Naive B cell (primary cell): Measurements from ENCODE around the gene EFHC1. TPM values are rescaled to one million over a fixed set of nuclear protein-coding genes. Genes with fewer than 3 reads are reported as not detected.

Source experiments
- ATAC-seq, 2 donors: fragments of 150-1000 bp; cut with Tn5 transposase; 2 replicates each; pipeline ENCODE4 v1.10.0; 2021; ENCODE audit warnings: low read depth in 2 of 2, mild to moderate bottlenecking in 2 of 2, moderate library complexity in 2 of 2
- DNase-seq: peaks from one replicate; pipeline ENCODE4 v3.0.0; 2022
- H3K27ac Mint-ChIP-seq, 6 donors: one replicate each; pipeline ENCODE4 v1.8.0; 2020 to 2022; ENCODE audit warnings: mild to moderate bottlenecking in 6 of 6, mixed read lengths in 6 of 6, moderate library complexity in 5 of 6, inconsistent platforms in 2 of 6
- H3K27me3 Mint-ChIP-seq, 3 donors: one replicate each; pipeline ENCODE4 v1.8.0; 2021 to 2022; ENCODE audit warnings: mixed read lengths in 3 of 3, mild to moderate bottlenecking in 1 of 3
- H3K36me3 Mint-ChIP-seq, 2 donors: one replicate each; pipeline ENCODE4 v1.8.0; 2020 to 2022; ENCODE audit warnings: mixed read lengths in 2 of 2, inconsistent platforms in 1 of 2, mild to moderate bottlenecking in 1 of 2
- H3K4me1 Mint-ChIP-seq, 3 donors: one replicate each; pipeline ENCODE4 v1.8.0; 2020 to 2022; ENCODE audit warnings: mixed read lengths in 3 of 3, inconsistent platforms in 1 of 3, mild to moderate bottlenecking in 1 of 3, moderate library complexity in 1 of 3
- H3K4me3 Mint-ChIP-seq, 8 donors: one replicate each; pipeline ENCODE4 v1.8.0; 2020 to 2022; ENCODE audit warnings: mild to moderate bottlenecking in 8 of 8, mixed read lengths in 8 of 8, moderate library complexity in 8 of 8, inconsistent platforms in 2 of 8
- H3K9me3 Mint-ChIP-seq, 7 donors: one replicate each; pipeline ENCODE4 v1.8.0; 2020 to 2022; ENCODE audit warnings: mixed read lengths in 7 of 7, mild to moderate bottlenecking in 5 of 7, inconsistent platforms in 2 of 7, moderate library complexity in 1 of 7
- polyA plus RNA-seq, 6 donors: library from polyadenylated mRNA; unstranded; fragments of 300-500 nt; fragmentation: Illumina TruSeq; gene quantifications; one replicate each; pipeline ENCODE4 v1.2.3, GENCODE V29; 2021; ENCODE audit warnings: low read depth in 6 of 6

EFHC1 gene
- polyA plus RNA-seq, 6 donors from 2014 or later, result 4.1 to 27.2 (median 8.4) TPM

GRCh38 chr6:52513464-52513863 is 93.3 kb downstream of the EFHC1 start:
- H3K9me3 Mint-ChIP-seq, result no peaks in the 10 kb centered on the region
- DNase-seq (no peak), ATAC-seq (no peak)
- peak overlapping the region in 1 of 6 donors; percentile 44 for H3K27ac Mint-ChIP-seq
- peaks cover 33 to 45% of the 10 kb centered on the region in 2 donors for H3K36me3 Mint-ChIP-seq
- no peak overlapping the region for H3K4me3 Mint-ChIP-seq
- peaks cover 0 to 8% (median 4%) of the 10 kb centered on the region in 3 donors for H3K4me1 Mint-ChIP-seq
- no peaks in the 10 kb centered on the region for H3K27me3 Mint-ChIP-seq

- Mint-ChIP-seq H3K27me3 (no peaks in the 10 kb centered on the region), H3K9me3 (no peaks in the 10 kb centered on the region), H3K36me3 (peaks cover 31 to 45% of the 10 kb centered on the region in 2 donors), H3K4me1 (peaks cover 0 to 8% (median 5%) of the 10 kb centered on the region in 3 donors), H3K4me3 (no peak overlapping the region), H3K27ac (no peak overlapping the region)
- ATAC-seq, result no peak
- DNase-seq, result no peak
These were observed 93.8 kb downstream of the EFHC1 start for GRCh38 chr6:52513896-52514295.

- H3K9me3 Mint-ChIP-seq, result no peaks in the 10 kb centered on the region
- DNase-seq, result no peak
- no peak overlapping the region for H3K4me3 Mint-ChIP-seq
- no peak overlapping the region for H3K27ac Mint-ChIP-seq
- peaks cover 0 to 9% (median 8%) of the 10 kb centered on the region in 3 donors for H3K4me1 Mint-ChIP-seq
- no peaks in the 10 kb centered on the region for H3K27me3 Mint-ChIP-seq
- ATAC-seq, result no peak
- H3K36me3 Mint-ChIP-seq, result peaks cover 31 to 45% of the 10 kb centered on the region in 2 donors
These were observed 94.4 kb downstream of the EFHC1 start for GRCh38 chr6:52514514-52514913.

- no peaks in the 10 kb centered on the region for H3K9me3 Mint-ChIP-seq
- peaks cover 0 to 9% (median 8%) of the 10 kb centered on the region in 3 donors for H3K4me1 Mint-ChIP-seq
- peaks cover 31 to 45% of the 10 kb centered on the region in 2 donors for H3K36me3 Mint-ChIP-seq
- no peak for ATAC-seq
- no peaks in the 10 kb centered on the region for H3K27me3 Mint-ChIP-seq
- DNase-seq, result no peak
- H3K27ac Mint-ChIP-seq, result no peak overlapping the region
- no peak overlapping the region for H3K4me3 Mint-ChIP-seq
These were observed 95.2 kb downstream of the EFHC1 start for GRCh38 chr6:52515219-52515960.

- Mint-ChIP-seq H3K27me3 (no peaks in the 10 kb centered on the region), H3K36me3 (peaks cover 31 to 39% of the 10 kb centered on the region in 2 donors), H3K4me1 (peaks cover 0 to 9% (median 8%) of the 10 kb centered on the region in 3 donors), H3K4me3 (no peak overlapping the region), H3K9me3 (no peaks in the 10 kb centered on the region), H3K27ac (peak overlapping the region in 1 of 6 donors; percentile 19)
- ATAC-seq, result no peak
- no peak for DNase-seq
These were observed 96.1 kb downstream of the EFHC1 start for GRCh38 chr6:52516269-52516668.

GRCh38 chr6:52516943-52517342 is 96.8 kb downstream of the EFHC1 start:
- peak overlapping the region in 2 of 6 donors; percentile 17 to 26 for H3K27ac Mint-ChIP-seq
- DNase-seq (no peak), ATAC-seq (no peak)
- peaks cover 31 to 39% of the 10 kb centered on the region in 2 donors for H3K36me3 Mint-ChIP-seq
- H3K27me3 Mint-ChIP-seq, result no peaks in the 10 kb centered on the region
- H3K4me1 Mint-ChIP-seq, result peaks cover 0 to 9% (median 8%) of the 10 kb centered on the region in 3 donors
- no peak overlapping the region for H3K4me3 Mint-ChIP-seq
- no peaks in the 10 kb centered on the region for H3K9me3 Mint-ChIP-seq

GRCh38 chr6:52517502-52518278 is 97.5 kb downstream of the EFHC1 start:
- no peak for ATAC-seq
- no peak for DNase-seq

GRCh38 chr6:52518279-52518945 is 98.3 kb downstream of the EFHC1 start:
- Mint-ChIP-seq H3K9me3 (no peaks in the 10 kb centered on the region), H3K4me3 (no peak overlapping the region), H3K27me3 (no peaks in the 10 kb centered on the region), H3K27ac (peak overlapping the region in 1 of 6 donors; percentile 43), H3K36me3 (peaks cover 25 to 30% of the 10 kb centered on the region in 2 donors), H3K4me1 (peaks cover 0 to 8% (median 6%) of the 10 kb centered on the region in 3 donors)
- DNase-seq, result no peak
- no peak for ATAC-seq

More at GRCh38 chr6:52517502-52518278, 97.5 kb downstream of the EFHC1 start:
- Mint-ChIP-seq H3K27ac (peak overlapping the region in 1 of 6 donors; percentile 43), H3K4me1 (peaks cover 0 to 9% (median 8%) of the 10 kb centered on the region in 3 donors), H3K9me3 (no peaks in the 10 kb centered on the region), H3K36me3 (peaks cover 31 to 37% of the 10 kb centered on the region in 2 donors), H3K4me3 (no peak overlapping the region), H3K27me3 (no peaks in the 10 kb centered on the region)

- peaks cover 0 to 8% (median 5%) of the 10 kb centered on the region in 3 donors for H3K4me1 Mint-ChIP-seq
- DNase-seq (no peak), ATAC-seq (no peak)
- H3K36me3 Mint-ChIP-seq, result peaks cover 16 to 18% of the 10 kb centered on the region in 2 donors
- no peaks in the 10 kb centered on the region for H3K9me3 Mint-ChIP-seq
- H3K27ac Mint-ChIP-seq, result no peak overlapping the region
- no peaks in the 10 kb centered on the region for H3K27me3 Mint-ChIP-seq
- no peak overlapping the region for H3K4me3 Mint-ChIP-seq
These were observed 99.5 kb downstream of the EFHC1 start for GRCh38 chr6:52519618-52520017.

- H3K4me3 Mint-ChIP-seq, result no peak overlapping the region
- peaks cover 0 to 8% (median 5%) of the 10 kb centered on the region in 3 donors for H3K4me1 Mint-ChIP-seq
- peaks cover 0 to 9% of the 10 kb centered on the region in 2 donors for H3K36me3 Mint-ChIP-seq
- ATAC-seq (no peak), DNase-seq (no peak)
- H3K27me3 Mint-ChIP-seq, result no peaks in the 10 kb centered on the region
- no peak overlapping the region for H3K27ac Mint-ChIP-seq
- no peaks in the 10 kb centered on the region for H3K9me3 Mint-ChIP-seq
These were observed 102.0 kb downstream of the EFHC1 start for GRCh38 chr6:52522151-52522626.

GRCh38 chr6:52522655-52523054 is 102.5 kb downstream of the EFHC1 start:
- Mint-ChIP-seq H3K36me3 (peaks cover 0 to 9% of the 10 kb centered on the region in 2 donors), H3K9me3 (no peaks in the 10 kb centered on the region), H3K4me3 (no peak overlapping the region), H3K27me3 (no peaks in the 10 kb centered on the region), H3K4me1 (peaks cover 0 to 8% (median 5%) of the 10 kb centered on the region in 3 donors), H3K27ac (peak overlapping the region in 1 of 6 donors; percentile 14)
- no peak for ATAC-seq
- no peak for DNase-seq

- Mint-ChIP-seq H3K36me3 (peaks cover 0 to under 1% of the 10 kb centered on the region in 2 donors), H3K4me1 (peaks cover 0 to 5% (median 0%) of the 10 kb centered on the region in 3 donors), H3K27ac (peak overlapping the region in 1 of 6 donors; percentile 93), H3K4me3 (no peak overlapping the region), H3K9me3 (no peaks in the 10 kb centered on the region), H3K27me3 (no peaks in the 10 kb centered on the region)
- DNase-seq (no peak), ATAC-seq (no peak)
These were observed 103.4 kb downstream of the EFHC1 start for GRCh38 chr6:52523378-52524142.
